ENCODE data around the gene WDR19. TPM values are rescaled to one million over a fixed set of nuclear protein-coding genes. Genes with fewer than 3 reads are reported as not detected.

WDR19 gene
- total RNA-seq, 1 experiment from 2014 or later: 16.0 TPM

- H3K27ac ChIP-seq (ENCODE audit: low read length): no peak overlapping the region
- ATAC-seq: no peak
- BruUV-seq (replicated peaks): no TSS peak
- ChIA-PET POLR2A (no interaction called here), CTCF (no interaction called here)
- no peak overlapping the region for H3K4me3 ChIP-seq (ENCODE audit: low read depth in 2 of 2, low read length in 2 of 2)
- in situ Hi-C loops (cut with HindIII; ENCODE audit: low pct_unique_long_range_greater_than_20kb, low sequenced_read_pairs) (no loop called here), intact Hi-C loops (cut with micrococcal nuclease; ENCODE audit: unreplicated experiment) (no loop called here)
- H3K9me3 ChIP-seq (ENCODE audit: control insufficient read depth, insufficient read depth, low read depth, low read length): no peaks in the 10 kb centered on the region
- no peak for DNase-seq (ENCODE audit: low read depth, low spot score)
- H3K27me3 ChIP-seq (ENCODE audit: control insufficient read depth, insufficient read depth, low read length): no peaks in the 10 kb centered on the region
- no peaks in the 10 kb centered on the region for H3K4me1 ChIP-seq (ENCODE audit: control insufficient read depth, insufficient read depth, low read length)
- no peaks in the 10 kb centered on the region for H3K36me3 ChIP-seq (ENCODE audit: control insufficient read depth, insufficient read depth, low read length)
- TF ChIP-seq SIN3A (IDR thresholded peaks at IDR 0.05; ENCODE audit: borderline replicate concordance, insufficient read depth, low read depth, low read length) (no peak), TCF7L2 (IDR thresholded peaks at IDR 0.05; ENCODE audit: low read depth, low read length) (no peak), POLR2AphosphoS5 (IDR thresholded peaks at IDR 0.05; ENCODE audit: low read depth, low read length) (no peak), CTCF (IDR thresholded peaks at IDR 0.05) (no peak), REST (IDR thresholded peaks at IDR 0.05; ENCODE audit: insufficient read depth in 1 of 2, low read depth in 2 of 2, low read length in 1 of 2) (no peak)
Measured at GRCh38 chr4:39235696-39236095, 53.4 kb downstream of the WDR19 start.

GRCh38 chr4:39237179-39237578 is 54.9 kb downstream of the WDR19 start:
- H3K9me3 ChIP-seq (ENCODE audit: control insufficient read depth, insufficient read depth, low read depth, low read length): no peaks in the 10 kb centered on the region
- no peak overlapping the region for H3K4me3 ChIP-seq (ENCODE audit: low read depth in 2 of 2, low read length in 2 of 2)
- ATAC-seq (no peak), DNase-seq (ENCODE audit: low read depth, low spot score) (no peak)
- no peaks in the 10 kb centered on the region for H3K36me3 ChIP-seq (ENCODE audit: control insufficient read depth, insufficient read depth, low read length)
- TF ChIP-seq CTCF (IDR thresholded peaks at IDR 0.05) (no peak), TCF7L2 (IDR thresholded peaks at IDR 0.05; ENCODE audit: low read depth, low read length) (no peak), POLR2AphosphoS5 (IDR thresholded peaks at IDR 0.05; ENCODE audit: low read depth, low read length) (no peak), SIN3A (IDR thresholded peaks at IDR 0.05; ENCODE audit: borderline replicate concordance, insufficient read depth, low read depth, low read length) (no peak), REST (IDR thresholded peaks at IDR 0.05; ENCODE audit: insufficient read depth in 1 of 2, low read depth in 2 of 2, low read length in 1 of 2) (no peak)
- no TSS peak for BruUV-seq (replicated peaks)
- ChIA-PET POLR2A (no interaction called here), CTCF (no interaction called here)
- in situ Hi-C loops (cut with HindIII; ENCODE audit: low pct_unique_long_range_greater_than_20kb, low sequenced_read_pairs): no loop called here
- no peaks in the 10 kb centered on the region for H3K27me3 ChIP-seq (ENCODE audit: control insufficient read depth, insufficient read depth, low read length)
- H3K4me1 ChIP-seq (ENCODE audit: control insufficient read depth, insufficient read depth, low read length): no peaks in the 10 kb centered on the region
- no peak overlapping the region for H3K27ac ChIP-seq (ENCODE audit: low read length)
- intact Hi-C loops (cut with micrococcal nuclease; ENCODE audit: unreplicated experiment): no loop called here
